Left lung (tissue), 10 donors: ENCODE results near the gene IMPG1. TPM values are rescaled to one million over a fixed set of nuclear protein-coding genes. Genes with fewer than 3 reads are reported as not detected.

Experiments
- ATAC-seq: fragments of 200-7000 bp; cut with Tn5 transposase; one replicate; pipeline ENCODE4 v1.9.1; 2020; ENCODE audit warnings: moderate library complexity
- DNase-seq, 4 donors: peaks; one replicate each; pipeline ENCODE4 v3.0.0-alpha.2; 2013 to 2020
- H3K27ac ChIP-seq, 2 donors: fragments of 200-600 bp; sonication (generic) in 1 of 2; one replicate each; pipeline versions ENCODE4 v1.5.0 to v1.8.0; 2020 to 2021
- H3K27me3 ChIP-seq, 2 donors: fragments of 200-600 bp; sonication (generic) in 1 of 2; one replicate each; pipeline versions ENCODE4 v1.5.0 to v1.8.0; 2020 to 2021
- H3K36me3 ChIP-seq, 2 donors: fragments of 200-600 bp; sonication (generic) in 1 of 2; one replicate each; pipeline versions ENCODE4 v1.5.0 to v1.8.0; 2020 to 2021
- H3K4me1 ChIP-seq, 2 donors: fragments of 200-600 bp; one replicate each; pipeline ENCODE4 v1.8.0; 2021
- H3K4me3 ChIP-seq, 2 donors: fragments of 200-600 bp; sonication (generic) in 1 of 2; one replicate each; pipeline versions ENCODE4 v1.5.0 to v1.8.0; 2020 to 2021; ENCODE audit warnings: mild to moderate bottlenecking in 1 of 2
- H3K9me3 ChIP-seq, 2 donors: fragments of 200-600 bp; sonication (generic) in 1 of 2; one replicate each; pipeline versions ENCODE4 v1.5.0 to v1.8.0; 2020 to 2021
- intact Hi-C, 2 donors: fragments of 100-400 bp; cut with DNase I; formaldehyde crosslinking; loops; one replicate each; pipeline versions ENCODE4 v1.11.2 to v1.14.2; 2022
- polyA plus RNA-seq, 6 donors: library from polyadenylated mRNA; unstranded; fragments of 120-200 nt; gene quantifications; one replicate each; pipeline ENCODE4 v1.2.1, GENCODE V29; 2013; ENCODE audit not compliant: insufficient read length in 6 of 6
- total RNA-seq, 2 donors: library from RNA; stranded (reverse); fragmentation: NEBNext Ultra II Directional; extraction: Animal tissue kit (Norgen Biotek cat#: 25700); gene quantifications; one replicate each; pipeline ENCODE4 v1.2.1, GENCODE V29; 2021
- TF ChIP-seq, protein P1 (sequence below), 2 donors: fragments of 200-600 bp; sonication (generic) in 1 of 2; IDR thresholded peaks; one replicate each; pipeline versions ENCODE4 v1.5.0 to v1.8.0; 2021; ENCODE audit warnings: antibody characterized with exemption in 2 of 2
- donor health status: DM: no; HTN: yes; CAD: no.
- donor health status: DM: no; HTN: no; CAD: no.

IMPG1 gene
- total and polyA plus RNA-seq, 8 donors, result 0.66 to 2.2 (median 1.2) TPM; not detected in 2

DNA sequence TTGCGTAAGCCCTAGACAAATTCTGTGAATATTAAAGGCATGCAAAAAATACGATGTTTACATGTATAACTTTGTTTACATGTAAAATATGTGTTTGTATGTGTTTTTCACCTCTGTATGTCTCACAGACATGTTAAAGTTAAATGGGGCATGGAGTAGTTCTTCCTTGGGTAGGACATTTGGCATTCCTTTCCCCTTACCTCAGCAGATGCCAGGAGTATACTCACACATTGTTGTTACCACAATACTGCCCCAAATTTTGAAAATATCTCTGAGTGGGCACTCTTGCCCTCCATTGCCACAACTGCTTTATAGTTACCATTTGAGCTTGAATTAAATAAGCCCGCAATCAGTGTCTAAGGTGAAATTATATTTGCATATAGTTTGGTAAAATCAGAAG lies 175.9 kb downstream of the IMPG1 start:
- no peak overlapping the region for H3K4me3 ChIP-seq
- TF ChIP-seq, protein P1, sequence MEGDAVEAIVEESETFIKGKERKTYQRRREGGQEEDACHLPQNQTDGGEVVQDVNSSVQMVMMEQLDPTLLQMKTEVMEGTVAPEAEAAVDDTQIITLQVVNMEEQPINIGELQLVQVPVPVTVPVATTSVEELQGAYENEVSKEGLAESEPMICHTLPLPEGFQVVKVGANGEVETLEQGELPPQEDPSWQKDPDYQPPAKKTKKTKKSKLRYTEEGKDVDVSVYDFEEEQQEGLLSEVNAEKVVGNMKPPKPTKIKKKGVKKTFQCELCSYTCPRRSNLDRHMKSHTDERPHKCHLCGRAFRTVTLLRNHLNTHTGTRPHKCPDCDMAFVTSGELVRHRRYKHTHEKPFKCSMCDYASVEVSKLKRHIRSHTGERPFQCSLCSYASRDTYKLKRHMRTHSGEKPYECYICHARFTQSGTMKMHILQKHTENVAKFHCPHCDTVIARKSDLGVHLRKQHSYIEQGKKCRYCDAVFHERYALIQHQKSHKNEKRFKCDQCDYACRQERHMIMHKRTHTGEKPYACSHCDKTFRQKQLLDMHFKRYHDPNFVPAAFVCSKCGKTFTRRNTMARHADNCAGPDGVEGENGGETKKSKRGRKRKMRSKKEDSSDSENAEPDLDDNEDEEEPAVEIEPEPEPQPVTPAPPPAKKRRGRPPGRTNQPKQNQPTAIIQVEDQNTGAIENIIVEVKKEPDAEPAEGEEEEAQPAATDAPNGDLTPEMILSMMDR (IDR thresholded peaks at IDR 0.05), result no peak
- H3K36me3 ChIP-seq, result peaks cover 0 to 3% of the 10 kb centered on the region in 2 donors
- ATAC-seq (no peak), DNase-seq (no peak)
- no peaks in the 10 kb centered on the region for H3K9me3 ChIP-seq
- H3K27me3 ChIP-seq, result no peaks in the 10 kb centered on the region
- intact Hi-C loops, result no loop called here
- H3K4me1 ChIP-seq, result no peaks in the 10 kb centered on the region
- no peak overlapping the region for H3K27ac ChIP-seq

DNA sequence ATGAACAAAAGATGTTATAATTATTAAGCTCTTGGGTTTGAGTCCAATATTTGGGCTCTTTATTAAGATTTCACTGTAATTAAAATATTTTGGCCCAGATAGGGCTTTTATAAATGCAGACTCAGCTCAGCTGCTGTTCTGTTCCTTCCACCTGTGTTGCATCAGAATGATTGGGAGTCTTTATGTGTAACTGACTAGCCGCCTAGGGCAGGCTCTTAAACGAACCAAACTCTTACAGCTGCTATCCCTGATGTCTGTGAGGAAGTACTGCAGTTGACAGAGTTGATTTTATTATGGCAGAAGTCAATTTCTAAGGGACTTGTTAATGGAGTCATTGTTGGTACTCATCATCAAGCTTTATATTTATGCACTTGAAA lies 178.7 kb downstream of the IMPG1 start:
- Histone ChIP-seq H3K4me1 (no peaks in the 10 kb centered on the region), H3K36me3 (peaks cover 0 to 8% of the 10 kb centered on the region in 2 donors), H3K27me3 (no peaks in the 10 kb centered on the region), H3K9me3 (no peaks in the 10 kb centered on the region), H3K4me3 (no peak overlapping the region), H3K27ac (no peak overlapping the region)
- intact Hi-C loops, result no loop called here
- TF ChIP-seq, protein P1 (IDR thresholded peaks at IDR 0.05), result no peak
- DNase-seq (peak in 1 of 4 donors; percentile 0), ATAC-seq (no peak)

DNA sequence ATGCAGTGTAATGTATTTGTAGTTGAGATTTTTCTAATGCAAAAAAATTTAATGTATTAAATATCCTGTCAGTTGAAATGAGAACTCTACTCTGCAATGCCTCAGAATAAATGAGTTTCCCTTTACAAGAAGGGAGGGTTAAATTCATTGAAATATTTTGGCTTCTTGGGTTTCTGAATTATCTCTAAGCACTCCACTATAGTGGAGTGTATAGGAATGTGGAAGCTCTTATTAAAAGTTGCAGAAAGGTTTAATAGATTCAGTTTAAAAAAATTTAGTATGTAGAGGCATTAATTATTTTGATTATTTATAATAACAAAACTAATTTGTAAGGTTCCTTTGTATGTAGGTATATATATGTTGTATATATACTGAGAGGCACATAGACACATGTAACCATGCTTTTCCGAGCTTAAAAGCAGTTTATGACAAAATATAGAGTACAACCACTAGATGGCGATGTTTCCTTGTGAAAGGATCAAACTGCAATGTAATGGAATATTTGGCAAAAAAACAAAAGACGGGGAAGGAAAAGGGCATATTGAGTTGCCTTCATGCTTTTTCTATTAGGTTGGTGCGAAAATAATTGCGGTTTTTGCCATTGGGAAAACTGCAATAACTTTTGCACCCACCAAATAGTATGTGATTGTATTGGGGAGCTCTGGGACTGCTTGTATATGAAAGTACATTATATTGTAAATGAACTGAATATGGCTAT lies 179.2 kb downstream of the IMPG1 start:
- DNase-seq (peak in 2 of 4 donors; percentile 72 to 82), ATAC-seq (peak; percentile 79)

DNA sequence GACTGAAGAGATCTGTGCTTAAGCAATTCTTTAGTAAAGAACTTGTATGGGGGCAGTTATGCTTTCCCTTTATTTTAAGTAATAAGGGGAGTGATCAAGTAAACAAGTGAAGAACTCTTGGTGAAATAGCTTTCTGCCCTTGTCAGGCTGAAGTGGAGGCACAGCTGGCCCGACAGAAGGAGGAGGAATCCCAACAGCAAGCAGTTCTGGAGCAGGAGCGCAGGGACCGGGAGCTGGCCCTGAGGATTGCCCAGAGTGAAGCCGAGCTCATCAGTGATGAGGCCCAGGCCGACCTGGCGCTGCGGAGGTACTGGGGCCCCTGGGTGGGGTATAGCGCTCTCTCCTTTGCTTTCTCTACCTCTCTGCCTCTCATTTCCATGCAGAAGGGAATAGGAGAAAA lies 180.1 kb downstream of the IMPG1 start:
- H3K27me3 ChIP-seq, result no peaks in the 10 kb centered on the region
- no peaks in the 10 kb centered on the region for H3K9me3 ChIP-seq
- ATAC-seq (peak; percentile 85), DNase-seq (peak in 2 of 4 donors; percentile 51 to 75)
- H3K36me3 ChIP-seq, result peaks cover 0 to 5% of the 10 kb centered on the region in 2 donors
- H3K4me1 ChIP-seq, result no peaks in the 10 kb centered on the region
- intact Hi-C loops, result no loop called here
- no peak overlapping the region for H3K4me3 ChIP-seq
- TF ChIP-seq, protein P1 (IDR thresholded peaks at IDR 0.05), result no peak
- peak overlapping the region in 1 of 2 donors; percentile 0 for H3K27ac ChIP-seq

More for the DNA sequence above, 179.2 kb downstream of the IMPG1 start:
- no peak overlapping the region for H3K27ac ChIP-seq
- TF ChIP-seq, protein P1 (IDR thresholded peaks at IDR 0.05), result peak; percentile 48 to 62
- no peaks in the 10 kb centered on the region for H3K4me1 ChIP-seq
- H3K4me3 ChIP-seq, result no peak overlapping the region
- H3K9me3 ChIP-seq, result no peaks in the 10 kb centered on the region
- H3K27me3 ChIP-seq, result no peaks in the 10 kb centered on the region
- H3K36me3 ChIP-seq, result peaks cover 0 to 5% of the 10 kb centered on the region in 2 donors
- intact Hi-C loops, result no loop called here

DNA sequence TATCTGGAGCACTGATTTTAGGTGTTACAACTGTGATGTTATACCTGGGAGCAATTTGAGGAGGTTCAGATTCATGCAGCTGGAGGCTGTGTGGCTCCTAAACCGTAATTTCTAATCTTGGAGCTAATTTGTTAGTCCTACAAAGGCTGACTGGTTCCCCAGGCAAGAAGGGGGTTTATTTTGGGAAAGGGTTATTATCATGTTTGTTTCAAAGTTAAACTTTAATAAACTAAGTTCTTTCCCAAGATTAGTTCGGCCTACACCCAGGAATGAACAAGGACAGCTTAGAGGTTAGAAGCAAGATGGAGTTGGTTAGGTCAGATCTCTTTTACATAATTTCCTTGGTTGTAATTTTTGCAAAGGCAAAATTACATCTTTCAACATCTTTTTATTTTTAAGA lies 187.6 kb downstream of the IMPG1 start:
- no peaks in the 10 kb centered on the region for H3K4me1 ChIP-seq
- TF ChIP-seq, protein P1 (IDR thresholded peaks at IDR 0.05), result no peak
- no peaks in the 10 kb centered on the region for H3K9me3 ChIP-seq
- ATAC-seq, result no peak
- H3K27me3 ChIP-seq, result no peaks in the 10 kb centered on the region
- H3K27ac ChIP-seq, result no peak overlapping the region
- peaks cover 0 to 7% of the 10 kb centered on the region in 2 donors for H3K36me3 ChIP-seq
- H3K4me3 ChIP-seq, result no peak overlapping the region
- no peak for DNase-seq
- intact Hi-C loops, result no loop called here
